K562 (cell line): ENCODE results near the gene ZNF215. TPM values are rescaled to one million over a fixed set of nuclear protein-coding genes. Genes with fewer than 3 reads are reported as not detected.

Experiments used
- ETV5 ChIP-seq: sonication (generic); formaldehyde crosslinking; IDR thresholded peaks from 2 replicates; pipeline ENCODE4 v1.4.0; 2020; ENCODE audit warnings: low read depth, mild to moderate bottlenecking, missing genetic modification reagents
- ETV6 ChIP-seq, 3 experiments: fragments of 150-350 bp in 1 of 3; sonication (generic) in 1 of 3; formaldehyde crosslinking in 1 of 3; IDR thresholded peaks; 2 replicates each; pipeline versions ENCODE4 v1.6.1 to v1.8.0; 2014 to 2022; ENCODE audit warnings: borderline replicate concordance in 2 of 3, low read depth in 2 of 3, antibody characterized with exemption in 1 of 3, low read length in 1 of 3, mild to moderate bottlenecking in 1 of 3, missing genetic modification reagents in 1 of 3
- HMGN3 ChIP-seq: IDR thresholded peaks from 2 replicates; pipeline ENCODE4 v1.6.1; 2011; ENCODE audit warnings: borderline replicate concordance, low read depth, mild to moderate bottlenecking, mixed read lengths, low read length; ENCODE audit not compliant: insufficient read length; ENCODE audit errors: extremely low read depth
- KDM2B ChIP-seq: fragments of 250-450 bp; sonication (Bioruptor Pico); IDR thresholded peaks from 2 replicates; pipeline ENCODE4 v1.8.0; 2021; ENCODE audit warnings: mild to moderate bottlenecking, moderate library complexity
- NFATC3 ChIP-seq: fragments of 450-650 bp; IDR thresholded peaks from 2 replicates; pipeline ENCODE4 v1.6.1; 2017; ENCODE audit warnings: mild to moderate bottlenecking
- NONO ChIP-seq, 2 experiments: fragments of 200-400 bp in 1 of 2; fragments of 450-650 bp in 1 of 2; formaldehyde crosslinking in 1 of 2; IDR thresholded peaks; 2 replicates each; pipeline ENCODE4 v1.6.1; 2017; ENCODE audit warnings: low read depth in 2 of 2, mild to moderate bottlenecking in 2 of 2, moderate library complexity in 2 of 2, low read length in 1 of 2
- NR2C1 ChIP-seq, 2 experiments: fragments of 450-650 bp; IDR thresholded peaks; 2 replicates each; pipeline ENCODE4 v1.6.1; 2017; ENCODE audit warnings: mild to moderate bottlenecking in 2 of 2, antibody characterized with exemption in 1 of 2, inconsistent platforms in 1 of 2, missing compliant biosample characterization in 1 of 2, missing genetic modification characterization in 1 of 2
- SMARCA4 ChIP-seq: fragments of 450-650 bp; IDR thresholded peaks from 2 replicates; pipeline ENCODE4 v1.6.1; 2016
- TARDBP ChIP-seq: fragments of 450-650 bp; IDR thresholded peaks from 2 replicates; pipeline ENCODE4 v1.6.1; 2016
- TCFL5 ChIP-seq: fragments of 250-450 bp; sonication (Bioruptor Pico); conservative IDR thresholded peaks from 2 replicates; pipeline ENCODE4 v1.6.1; 2021; ENCODE audit warnings: mild to moderate bottlenecking, moderate library complexity, matching md5 sums
- ZNF354B ChIP-seq: fragments of 250-450 bp; sonication (Bioruptor Pico); IDR thresholded peaks from 2 replicates; pipeline ENCODE4 v1.4.0; 2020
- ZNF551 ChIP-seq: fragments of 250-450 bp; sonication (Bioruptor Pico); IDR thresholded peaks from 2 replicates; pipeline ENCODE4 v1.5.0; 2021; ENCODE audit warnings: mild to moderate bottlenecking, moderate library complexity
- polyA plus RNA-seq, 8 experiments: library from polyadenylated mRNA; depleted of rRNA in 4 of 8; stranded (reverse) in 5 of 8; unstranded in 3 of 8; fragments of >200 nt; fragmentation: Nextera tagmentation in 2 of 8; fragmentation: Illumina TruSeq in 1 of 8; extraction: Ambion mirVana in 2 of 8; extraction: Trizol in 1 of 8; gene quantifications; 2 replicates each; pipeline versions ENCODE4 v1.2.1 to v1.2.3, GENCODE V29; 2011 to 2014; ENCODE audit warnings: inconsistent platforms in 1 of 8, missing spikeins in 1 of 8
- total RNA-seq, 7 experiments: library from RNA; depleted of rRNA in 6 of 7; stranded (reverse); fragments of >200 nt in 6 of 7; fragmentation: Illumina TruSeq in 2 of 7; extraction: Trizol in 2 of 7; gene quantifications; 2 replicates each; pipeline versions ENCODE4 v1.2.1 to v1.2.3, GENCODE V29; 2011 to 2021; ENCODE audit warnings: low replicate concordance in 1 of 7
- TF ChIP-seq, protein P1 (sequence below): fragments of 450-650 bp; IDR thresholded peaks from 2 replicates; pipeline ENCODE4 v1.6.1; 2017; ENCODE audit warnings: antibody characterized with exemption, mild to moderate bottlenecking
- TF ChIP-seq, protein P2 (sequence below): IDR thresholded peaks from 2 replicates; pipeline ENCODE4 v1.6.1; 2011; ENCODE audit warnings: borderline replicate concordance, low read depth, mild to moderate bottlenecking, moderate library complexity, low read length; ENCODE audit not compliant: insufficient read depth, poor library complexity, severe bottlenecking
- TF ChIP-seq, protein P3 (sequence below): fragments of 450-650 bp; formaldehyde crosslinking; IDR thresholded peaks from 2 replicates; pipeline ENCODE4 v1.4.0; 2020; ENCODE audit warnings: mild to moderate bottlenecking, mixed read lengths
- TF ChIP-seq, protein P4 (sequence below): fragments of 450-650 bp; IDR thresholded peaks from 2 replicates; pipeline ENCODE4 v1.6.1; 2017; ENCODE audit warnings: antibody characterized with exemption

Gene ZNF215
- total and polyA plus RNA-seq, 9 of the 15 experiments (the other 6 are each of a cell fraction or from before 2014, with no cell fraction given), result 11.2 to 19.1 (median 14.2) TPM

DNA sequence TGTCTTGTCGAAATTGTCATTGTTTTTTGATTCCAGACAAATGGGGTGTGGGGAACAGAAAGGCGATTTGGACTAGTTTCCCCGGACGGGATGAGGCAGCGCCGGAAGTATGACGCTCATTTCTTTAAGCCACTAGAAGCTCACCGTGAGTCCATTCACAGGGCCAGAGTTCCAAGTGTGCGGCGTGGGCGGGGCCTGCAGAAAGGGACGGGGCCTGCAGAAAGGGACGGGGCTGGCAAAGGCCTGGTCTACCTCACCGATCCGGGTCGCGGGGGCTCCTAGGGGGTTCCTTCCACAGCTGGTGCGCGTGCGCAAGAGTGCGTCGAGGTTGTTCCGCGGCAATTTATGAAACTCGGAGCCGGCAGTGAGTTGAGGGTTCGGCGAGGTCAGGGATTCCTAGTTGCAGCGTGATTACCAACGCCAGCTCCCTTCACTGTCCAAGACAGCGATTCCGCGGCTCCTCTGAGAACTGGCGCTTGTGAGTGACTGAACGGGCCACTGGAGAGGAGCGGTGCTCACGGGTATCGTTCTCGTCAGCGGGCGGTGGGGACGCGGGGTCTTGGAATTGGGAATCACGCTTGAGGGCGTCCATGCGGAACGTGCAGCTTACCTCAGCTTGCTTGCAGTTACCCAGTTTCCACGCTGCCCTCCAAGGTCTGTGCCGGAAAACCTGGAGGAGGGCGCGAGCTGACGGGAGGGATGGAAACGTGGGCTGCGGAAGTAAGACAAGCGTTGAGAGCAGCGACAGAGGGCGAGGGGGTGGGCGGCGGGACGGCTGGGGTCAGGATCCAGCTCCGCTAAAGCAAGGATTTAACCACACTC, at the start of gene ZNF215 (continued):
- no peak for TF ChIP-seq NONO (IDR thresholded peaks at IDR 0.05; ENCODE audit: low read depth in 2 of 2, low read length in 1 of 2)
- TF ChIP-seq TARDBP, result no peak
- no peak for TF ChIP-seq ZNF354B (CRISPR knock-in tag)
- no peak for TF ChIP-seq ZNF551
- TF ChIP-seq NFATC3, result 0 out of 2 replicates have a peak, but pooled peaks have one; percentile 6
- TF ChIP-seq TCFL5, result no peak
- TF ChIP-seq, protein P1, sequence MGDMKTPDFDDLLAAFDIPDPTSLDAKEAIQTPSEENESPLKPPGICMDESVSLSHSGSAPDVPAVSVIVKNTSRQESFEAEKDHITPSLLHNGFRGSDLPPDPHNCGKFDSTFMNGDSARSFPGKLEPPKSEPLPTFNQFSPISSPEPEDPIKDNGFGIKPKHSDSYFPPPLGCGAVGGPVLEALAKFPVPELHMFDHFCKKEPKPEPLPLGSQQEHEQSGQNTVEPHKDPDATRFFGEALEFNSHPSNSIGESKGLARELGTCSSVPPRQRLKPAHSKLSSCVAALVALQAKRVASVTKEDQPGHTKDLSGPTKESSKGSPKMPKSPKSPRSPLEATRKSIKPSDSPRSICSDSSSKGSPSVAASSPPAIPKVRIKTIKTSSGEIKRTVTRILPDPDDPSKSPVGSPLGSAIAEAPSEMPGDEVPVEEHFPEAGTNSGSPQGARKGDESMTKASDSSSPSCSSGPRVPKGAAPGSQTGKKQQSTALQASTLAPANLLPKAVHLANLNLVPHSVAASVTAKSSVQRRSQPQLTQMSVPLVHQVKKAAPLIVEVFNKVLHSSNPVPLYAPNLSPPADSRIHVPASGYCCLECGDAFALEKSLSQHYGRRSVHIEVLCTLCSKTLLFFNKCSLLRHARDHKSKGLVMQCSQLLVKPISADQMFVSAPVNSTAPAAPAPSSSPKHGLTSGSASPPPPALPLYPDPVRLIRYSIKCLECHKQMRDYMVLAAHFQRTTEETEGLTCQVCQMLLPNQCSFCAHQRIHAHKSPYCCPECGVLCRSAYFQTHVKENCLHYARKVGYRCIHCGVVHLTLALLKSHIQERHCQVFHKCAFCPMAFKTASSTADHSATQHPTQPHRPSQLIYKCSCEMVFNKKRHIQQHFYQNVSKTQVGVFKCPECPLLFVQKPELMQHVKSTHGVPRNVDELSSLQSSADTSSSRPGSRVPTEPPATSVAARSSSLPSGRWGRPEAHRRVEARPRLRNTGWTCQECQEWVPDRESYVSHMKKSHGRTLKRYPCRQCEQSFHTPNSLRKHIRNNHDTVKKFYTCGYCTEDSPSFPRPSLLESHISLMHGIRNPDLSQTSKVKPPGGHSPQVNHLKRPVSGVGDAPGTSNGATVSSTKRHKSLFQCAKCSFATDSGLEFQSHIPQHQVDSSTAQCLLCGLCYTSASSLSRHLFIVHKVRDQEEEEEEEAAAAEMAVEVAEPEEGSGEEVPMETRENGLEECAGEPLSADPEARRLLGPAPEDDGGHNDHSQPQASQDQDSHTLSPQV, result no peak
- TF ChIP-seq, protein P2, sequence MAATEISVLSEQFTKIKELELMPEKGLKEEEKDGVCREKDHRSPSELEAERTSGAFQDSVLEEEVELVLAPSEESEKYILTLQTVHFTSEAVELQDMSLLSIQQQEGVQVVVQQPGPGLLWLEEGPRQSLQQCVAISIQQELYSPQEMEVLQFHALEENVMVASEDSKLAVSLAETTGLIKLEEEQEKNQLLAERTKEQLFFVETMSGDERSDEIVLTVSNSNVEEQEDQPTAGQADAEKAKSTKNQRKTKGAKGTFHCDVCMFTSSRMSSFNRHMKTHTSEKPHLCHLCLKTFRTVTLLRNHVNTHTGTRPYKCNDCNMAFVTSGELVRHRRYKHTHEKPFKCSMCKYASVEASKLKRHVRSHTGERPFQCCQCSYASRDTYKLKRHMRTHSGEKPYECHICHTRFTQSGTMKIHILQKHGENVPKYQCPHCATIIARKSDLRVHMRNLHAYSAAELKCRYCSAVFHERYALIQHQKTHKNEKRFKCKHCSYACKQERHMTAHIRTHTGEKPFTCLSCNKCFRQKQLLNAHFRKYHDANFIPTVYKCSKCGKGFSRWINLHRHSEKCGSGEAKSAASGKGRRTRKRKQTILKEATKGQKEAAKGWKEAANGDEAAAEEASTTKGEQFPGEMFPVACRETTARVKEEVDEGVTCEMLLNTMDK, result no peak
- TF ChIP-seq, protein P3, sequence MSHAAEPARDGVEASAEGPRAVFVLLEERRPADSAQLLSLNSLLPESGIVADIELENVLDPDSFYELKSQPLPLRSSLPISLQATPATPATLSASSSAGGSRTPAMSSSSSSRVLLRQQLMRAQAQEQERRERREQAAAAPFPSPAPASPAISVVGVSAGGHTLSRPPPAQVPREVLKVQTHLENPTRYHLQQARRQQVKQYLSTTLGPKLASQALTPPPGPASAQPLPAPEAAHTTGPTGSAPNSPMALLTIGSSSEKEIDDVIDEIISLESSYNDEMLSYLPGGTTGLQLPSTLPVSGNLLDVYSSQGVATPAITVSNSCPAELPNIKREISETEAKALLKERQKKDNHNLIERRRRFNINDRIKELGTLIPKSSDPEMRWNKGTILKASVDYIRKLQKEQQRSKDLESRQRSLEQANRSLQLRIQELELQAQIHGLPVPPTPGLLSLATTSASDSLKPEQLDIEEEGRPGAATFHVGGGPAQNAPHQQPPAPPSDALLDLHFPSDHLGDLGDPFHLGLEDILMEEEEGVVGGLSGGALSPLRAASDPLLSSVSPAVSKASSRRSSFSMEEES (CRISPR knock-in tag), result no peak
- TF ChIP-seq, protein P4, sequence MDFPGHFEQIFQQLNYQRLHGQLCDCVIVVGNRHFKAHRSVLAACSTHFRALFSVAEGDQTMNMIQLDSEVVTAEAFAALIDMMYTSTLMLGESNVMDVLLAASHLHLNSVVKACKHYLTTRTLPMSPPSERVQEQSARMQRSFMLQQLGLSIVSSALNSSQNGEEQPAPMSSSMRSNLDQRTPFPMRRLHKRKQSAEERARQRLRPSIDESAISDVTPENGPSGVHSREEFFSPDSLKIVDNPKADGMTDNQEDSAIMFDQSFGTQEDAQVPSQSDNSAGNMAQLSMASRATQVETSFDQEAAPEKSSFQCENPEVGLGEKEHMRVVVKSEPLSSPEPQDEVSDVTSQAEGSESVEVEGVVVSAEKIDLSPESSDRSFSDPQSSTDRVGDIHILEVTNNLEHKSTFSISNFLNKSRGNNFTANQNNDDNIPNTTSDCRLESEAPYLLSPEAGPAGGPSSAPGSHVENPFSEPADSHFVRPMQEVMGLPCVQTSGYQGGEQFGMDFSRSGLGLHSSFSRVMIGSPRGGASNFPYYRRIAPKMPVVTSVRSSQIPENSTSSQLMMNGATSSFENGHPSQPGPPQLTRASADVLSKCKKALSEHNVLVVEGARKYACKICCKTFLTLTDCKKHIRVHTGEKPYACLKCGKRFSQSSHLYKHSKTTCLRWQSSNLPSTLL, result no peak
- TF ChIP-seq ETV6 (IDR thresholded peaks at IDR 0.05; ENCODE audit: borderline replicate concordance in 1 of 2, low read depth in 2 of 2, low read length in 1 of 2), result peak; percentile 20 to 34; a peak in 2 of 4 replicates
- TF ChIP-seq ETV6 (CRISPR knock-in tag; IDR thresholded peaks at IDR 0.05; ENCODE audit: borderline replicate concordance), result no peak
- TF ChIP-seq HMGN3, result no peak
- peak; percentile 77 for TF ChIP-seq ETV5 (CRISPR knock-in tag)
- TF ChIP-seq KDM2B, result no peak
- TF ChIP-seq SMARCA4, result no peak
- no peak for TF ChIP-seq NR2C1 (IDR thresholded peaks at IDR 0.05)
- TF ChIP-seq NR2C1 (tag; IDR thresholded peaks at IDR 0.05), result no peak
